HCT116 (cell line): ENCODE measurements around the gene OR52B6. TPM values are rescaled to one million over a fixed set of nuclear protein-coding genes. Genes with fewer than 3 reads are reported as not detected.

Experiments
- ATAC-seq: fragments of 200-7000 bp; cut with Tn5 transposase; 2 replicates; pipeline ENCODE4 v1.9.1; 2020; ENCODE audit warnings: mild to moderate bottlenecking, moderate library complexity
- BruUV-seq: library from RNA; stranded (reverse); fragments of 400-500 nt; replicated peaks from 2 replicates; lab custom pipeline; 2021; lab: Mats Ljungman, UMichigan
- CTCF ChIA-PET: fragments of 300-600 bp; sonication (Branson Sonifier 250); formaldehyde crosslinking; loops from one replicate; lab custom pipeline; 2021; ENCODE audit warnings: antibody characterized with exemption; lab: Charles Lee
- POLR2A ChIA-PET: fragments of 300-600, 350-600 bp; sonication (Branson Sonifier 250); formaldehyde crosslinking; loops from one replicate; lab custom pipeline; 2021; ENCODE audit warnings: antibody characterized with exemption; lab: Charles Lee
- RAD21 ChIA-PET, 2 experiments: fragments of 300-600 bp; sonication (Branson Sonifier 250); formaldehyde crosslinking; loops; one replicate each; lab custom pipeline; 2023; ENCODE audit warnings: low total read pairs in 2 of 2; ENCODE audit not compliant: uncharacterized antibody in 2 of 2, unreplicated experiment in 2 of 2, low non-redundant PET in 1 of 2; lab: Charles Lee
- DNase-seq: peaks from one replicate; pipeline ENCODE4 v3.0.0-alpha.2; 2010; ENCODE audit warnings: low read depth, low spot score
- H2AFZ ChIP-seq: fragments of 200-600 bp; shearing (Covaris generic), sonication (generic); 2 replicates; pipeline ENCODE4 v1.6.1; 2017; ENCODE audit warnings: low read depth, mixed run types, mixed read lengths, antibody characterized with exemption, low read length; ENCODE audit not compliant: poor library complexity, severe bottlenecking
- H3K27ac ChIP-seq: 2 replicates; pipeline ENCODE4 v1.5.1; 2012; ENCODE audit warnings: low read depth, low read length
- H3K27me3 ChIP-seq: fragments of 200-600 bp; sonication (generic); 2 replicates; pipeline ENCODE4 v1.6.1; 2016; ENCODE audit warnings: mixed run types, low read length, mixed read lengths; ENCODE audit not compliant: insufficient read depth
- H3K36me3 ChIP-seq, 2 experiments: fragments of 200-500 bp in 1 of 2; fragments of 200-600 bp in 1 of 2; sonication (Bioruptor generic) in 1 of 2; sonication (generic) in 1 of 2; 2 replicates each; pipeline versions ENCODE4 v1.5.1 to v1.6.1; 2014 to 2016; ENCODE audit warnings: low read length in 2 of 2, inconsistent platforms in 1 of 2, mixed read lengths in 1 of 2, mixed run types in 1 of 2; ENCODE audit not compliant: insufficient read depth in 2 of 2, control insufficient read depth in 1 of 2
- H3K4me1 ChIP-seq, 2 experiments: fragments of 200-600 bp in 1 of 2; sonication (generic) in 1 of 2; 2 replicates each; pipeline versions ENCODE4 v1.5.1 to v1.6.1; 2012 to 2017; ENCODE audit warnings: low read length in 2 of 2, inconsistent platforms in 1 of 2, mild to moderate bottlenecking in 1 of 2, mixed read lengths in 1 of 2, mixed run types in 1 of 2, moderate library complexity in 1 of 2; ENCODE audit not compliant: insufficient read depth in 2 of 2, control insufficient read depth in 1 of 2
- H3K4me2 ChIP-seq: fragments of 200-600 bp; sonication (generic); 2 replicates; pipeline ENCODE4 v1.6.1; 2017; ENCODE audit warnings: mixed run types, low read length, mixed read lengths
- H3K4me3 ChIP-seq, 2 experiments: fragments of 200-600 bp in 1 of 2; sonication (generic) in 1 of 2; replicated peaks in 1 of 2; 2 replicates each; pipeline ENCODE4 v1.5.1; 2011 to 2016; ENCODE audit warnings: low read length in 2 of 2, control low read depth in 1 of 2, low read depth in 1 of 2, mild to moderate bottlenecking in 1 of 2, mixed read lengths in 1 of 2, mixed run types in 1 of 2
- H3K79me2 ChIP-seq: fragments of 200-600 bp; sonication (generic); 2 replicates; pipeline ENCODE4 v1.6.1; 2017; ENCODE audit warnings: mild to moderate bottlenecking, mixed run types, low read length, moderate library complexity, mixed read lengths; ENCODE audit not compliant: insufficient read depth
- H3K9ac ChIP-seq: fragments of 200-600 bp; sonication (generic); 2 replicates; pipeline ENCODE4 v1.6.1; 2016; ENCODE audit warnings: low read length, mixed read lengths
- H3K9me2 ChIP-seq: fragments of 200-600 bp; sonication (generic), shearing (Covaris generic); 2 replicates; pipeline ENCODE4 v1.6.1; 2017; ENCODE audit warnings: mixed run types, mild to moderate bottlenecking, moderate library complexity; ENCODE audit not compliant: insufficient read depth
- H3K9me3 ChIP-seq, 2 experiments: fragments of 200-500 bp in 1 of 2; fragments of 200-600 bp in 1 of 2; sonication (Bioruptor generic) in 1 of 2; sonication (generic) in 1 of 2; 2 replicates each; pipeline ENCODE4 v1.6.1; 2014 to 2017; ENCODE audit warnings: low read length in 2 of 2, mixed read lengths in 2 of 2, inconsistent platforms in 1 of 2, low read depth in 1 of 2, mild to moderate bottlenecking in 1 of 2, mixed run types in 1 of 2, moderate library complexity in 1 of 2; ENCODE audit not compliant: control insufficient read depth in 1 of 2, insufficient read depth in 1 of 2
- H4K20me1 ChIP-seq: fragments of 200-600 bp; sonication (generic), shearing (Covaris generic); 2 replicates; pipeline ENCODE4 v1.6.1; 2017; ENCODE audit warnings: mixed run types, mild to moderate bottlenecking, moderate library complexity; ENCODE audit not compliant: insufficient read depth
- ATF3 ChIP-seq: IDR thresholded peaks from 2 replicates; pipeline ENCODE4 v1.6.1; 2012
- CEBPB ChIP-seq: IDR thresholded peaks from 2 replicates; pipeline ENCODE4 v1.6.1; 2012; ENCODE audit warnings: low read depth
- CTCF ChIP-seq, 3 experiments: fragments of 200-600 bp in 1 of 3; sonication (generic) in 1 of 3; IDR thresholded peaks in 2 of 3; conservative IDR thresholded peaks in 1 of 3; 2 replicates each; pipeline ENCODE4 v1.5.1; 2012 to 2017; ENCODE audit warnings: low read depth in 2 of 3, low read length in 2 of 3, antibody characterized with exemption in 1 of 3, borderline replicate concordance in 1 of 3, control low read depth in 1 of 3, mild to moderate bottlenecking in 1 of 3, mixed read lengths in 1 of 3, mixed run types in 1 of 3, moderate library complexity in 1 of 3; ENCODE audit not compliant: insufficient read depth in 1 of 3
- EGR1 ChIP-seq: IDR thresholded peaks from 2 replicates; pipeline ENCODE4 v1.6.1; 2012; ENCODE audit warnings: low read depth
- ELF1 ChIP-seq: IDR thresholded peaks from 2 replicates; pipeline ENCODE4 v1.6.1; 2012; ENCODE audit warnings: low read depth, borderline replicate concordance
- EZH2phosphoT487 ChIP-seq: fragments of 200-600 bp; IDR thresholded peaks from 2 replicates; pipeline ENCODE4 v1.6.1; 2018; ENCODE audit warnings: antibody characterized with exemption, borderline replicate concordance
- FOSL1 ChIP-seq: IDR thresholded peaks from 2 replicates; pipeline ENCODE4 v1.6.1; 2012; ENCODE audit warnings: low read depth
- JUND ChIP-seq: IDR thresholded peaks from 2 replicates; pipeline ENCODE4 v1.6.1; 2012
- MAX ChIP-seq: IDR thresholded peaks from 2 replicates; pipeline ENCODE4 v1.6.1; 2012
- POLR2A ChIP-seq: IDR thresholded peaks from 2 replicates; pipeline ENCODE4 v1.7.0; 2011; ENCODE audit warnings: borderline replicate concordance; ENCODE audit not compliant: insufficient read depth, insufficient read length; ENCODE audit errors: extremely low read depth
- POLR2AphosphoS5 ChIP-seq: IDR thresholded peaks from 2 replicates; pipeline ENCODE4 v1.6.1; 2011; ENCODE audit warnings: mild to moderate bottlenecking, low read depth, low read length, moderate library complexity
- RAD21 ChIP-seq: IDR thresholded peaks from 2 replicates; pipeline ENCODE4 v1.6.1; 2012; ENCODE audit warnings: low read depth, mild to moderate bottlenecking
- REST ChIP-seq: IDR thresholded peaks from 2 replicates; pipeline ENCODE4 v1.6.1; 2012; ENCODE audit warnings: low read depth
- SP1 ChIP-seq: IDR thresholded peaks from 2 replicates; pipeline ENCODE4 v1.6.1; 2012; ENCODE audit warnings: low read depth
- ZBTB33 ChIP-seq: IDR thresholded peaks from 2 replicates; pipeline ENCODE4 v1.6.1; 2011; ENCODE audit warnings: mild to moderate bottlenecking, low read length, moderate library complexity; ENCODE audit not compliant: insufficient replicate concordance; ENCODE audit errors: extremely low read depth
- ZFX ChIP-seq: fragments of 450-650 bp; IDR thresholded peaks from 2 replicates; pipeline ENCODE4 v1.6.1; 2017
- ZNF274 ChIP-seq: fragments of 200-500 bp; sonication (Bioruptor generic); IDR thresholded peaks from 2 replicates; pipeline ENCODE4 v1.6.1; 2014; ENCODE audit warnings: mild to moderate bottlenecking, low read depth, low read length, inconsistent platforms
- intact Hi-C: fragments of 100-400 bp; cut with micrococcal nuclease; formaldehyde crosslinking; loops from 2 replicates; pipeline ENCODE4 v1.10.0; 2022
- total RNA-seq: library from RNA; stranded (reverse); gene quantifications from one replicate; pipeline ENCODE4 v1.2.1, GENCODE V29; 2021; ENCODE audit not compliant: unreplicated experiment

The OR52B6 gene
- total RNA-seq, 1 experiment from 2014 or later = not detected

- H4K20me1 ChIP-seq = no peaks in the 10 kb centered on the region
- no peaks in the 10 kb centered on the region for H3K9me2 ChIP-seq
- no peaks in the 10 kb centered on the region for H3K79me2 ChIP-seq
- peaks cover 40% of the 10 kb centered on the region for H3K27me3 ChIP-seq
- TF ChIP-seq CTCF (IDR thresholded peaks at IDR 0.05 in 2 of 3, conservative IDR thresholded peaks at IDR 0.05 in 1 of 3; ENCODE audit: borderline replicate concordance in 1 of 3, insufficient read depth in 1 of 3, low read depth in 2 of 3, low read length in 2 of 3) (no peak), JUND (no peak), ELF1 (no peak), RAD21 (no peak), MAX (no peak), CEBPB (no peak), EGR1 (no peak), POLR2A (no peak), ZBTB33 (no peak), POLR2AphosphoS5 (no peak), ZNF274 (no peak), EZH2phosphoT487 (no peak), SP1 (no peak), ATF3 (no peak), ZFX (no peak), REST (no peak), FOSL1 (no peak)
- no peak for ATAC-seq
- no peak overlapping the region for H3K4me3 ChIP-seq
- no peaks in the 10 kb centered on the region for H3K4me1 ChIP-seq
- BruUV-seq = no TSS peak
- H3K9ac ChIP-seq = no peak overlapping the region
- intact Hi-C loops = loop anchor here (10.0 kb wide), 1 partner anchor 352 kb away; the partner anchor contains the start of gene OR51V1
- POLR2A ChIA-PET = no interaction called here
- CTCF ChIA-PET = interaction anchor here (1.2 kb wide), 1 partner anchor 334 kb away, joined by 3 read pairs; no protein-coding TSS in a partner anchor
- RAD21 ChIA-PET = no interaction called here
- H3K36me3 ChIP-seq = no peaks in the 10 kb centered on the region
- H3K4me2 ChIP-seq = no peak overlapping the region
- H2AFZ ChIP-seq = no peak overlapping the region
- no peak for DNase-seq
- H3K27ac ChIP-seq = no peak overlapping the region
- H3K9me3 ChIP-seq = no peaks in the 10 kb centered on the region
Measured at GRCh38 chr11:5556596-5557188, 24.0 kb upstream of the OR52B6 start.
